ENCODE measurements around the gene GALNT2.

GALNT2 gene

GRCh38 chr1:230073371-230074035 is 6.5 kb downstream of the GALNT2 start:
- no peak for DNase-seq

DNA sequence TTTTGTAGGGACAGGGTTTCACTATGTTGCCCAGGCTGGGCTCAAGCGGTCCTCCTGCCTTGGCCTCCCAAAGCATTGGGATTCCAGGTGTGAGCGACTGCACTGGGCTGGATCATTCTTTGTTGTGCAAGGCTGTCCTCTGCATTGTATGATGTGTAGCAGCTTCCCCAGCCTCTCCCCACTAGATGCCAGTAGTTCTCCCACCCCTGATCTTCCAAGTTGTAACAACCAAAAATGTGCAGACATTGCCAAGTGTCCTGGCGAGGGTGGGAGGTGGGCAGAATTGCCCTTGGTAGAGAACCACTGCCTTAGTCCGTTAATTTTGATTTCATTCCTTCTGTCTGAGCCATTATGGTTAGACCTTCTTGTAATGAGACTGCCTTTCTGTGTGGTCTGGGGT is 7.2 kb downstream of the GALNT2 start:
- DNase-seq, result no peak

DNA sequence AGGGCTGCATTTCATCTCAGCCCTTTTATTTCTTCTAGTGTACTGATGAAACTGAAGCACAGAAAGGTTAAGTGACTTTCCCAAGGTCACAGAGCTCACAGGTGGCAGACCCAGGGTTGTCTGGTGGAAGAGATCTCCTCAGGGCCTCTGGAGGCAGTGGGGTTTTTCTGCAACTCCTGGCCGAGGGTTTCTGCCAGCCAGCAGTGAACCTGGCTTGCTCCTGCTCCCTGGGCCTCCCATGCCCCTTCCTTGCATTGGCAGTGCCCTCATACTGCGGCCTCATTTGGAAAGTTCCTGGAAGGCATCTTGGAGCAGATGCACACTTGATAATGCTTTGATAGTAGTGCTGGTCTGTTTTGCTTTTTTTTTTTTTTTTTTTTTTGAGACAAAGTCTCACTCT is 7.7 kb downstream of the GALNT2 start:
- no peak for DNase-seq

DNA sequence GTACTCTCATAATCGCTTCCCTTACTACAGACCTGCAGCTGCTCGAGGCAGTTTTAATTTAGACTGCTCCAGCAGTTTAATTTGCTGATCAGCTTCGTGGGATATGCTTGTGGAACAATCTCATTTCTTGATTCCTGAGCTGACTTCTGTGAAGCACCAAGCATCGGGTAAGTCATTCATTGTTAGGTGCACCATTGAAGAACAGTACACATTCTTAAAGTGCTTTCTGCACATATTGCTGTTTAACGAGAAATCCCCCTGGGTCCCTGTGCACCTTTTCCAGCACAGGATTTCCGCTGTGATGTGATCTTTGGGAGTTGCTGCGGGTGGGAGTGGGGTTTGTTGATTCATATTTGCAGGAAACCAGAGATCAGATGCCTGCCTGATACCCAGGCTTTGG is 9.1 kb downstream of the GALNT2 start:
- DNase-seq, result no peak

DNA sequence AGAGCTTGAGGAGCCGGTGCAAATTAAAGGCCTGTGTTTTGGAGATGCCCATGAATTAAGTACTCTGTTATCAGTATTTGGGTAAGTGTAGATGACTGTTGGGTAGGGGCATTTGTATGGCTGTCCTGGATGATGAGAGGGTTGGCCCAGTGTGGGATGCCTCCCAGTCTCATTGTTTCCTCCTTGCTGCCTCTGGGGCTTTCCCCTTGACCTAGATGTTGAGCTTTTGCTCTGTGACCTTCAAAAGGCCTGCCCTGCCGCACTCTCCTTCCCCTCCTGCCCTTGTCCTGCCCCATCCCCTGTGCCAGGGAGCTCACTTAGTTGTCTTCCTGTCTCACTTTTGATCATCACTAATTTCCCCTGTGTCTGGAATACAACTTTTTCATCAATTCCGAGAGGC is 10.0 kb downstream of the GALNT2 start:
- no peak for DNase-seq

DNA sequence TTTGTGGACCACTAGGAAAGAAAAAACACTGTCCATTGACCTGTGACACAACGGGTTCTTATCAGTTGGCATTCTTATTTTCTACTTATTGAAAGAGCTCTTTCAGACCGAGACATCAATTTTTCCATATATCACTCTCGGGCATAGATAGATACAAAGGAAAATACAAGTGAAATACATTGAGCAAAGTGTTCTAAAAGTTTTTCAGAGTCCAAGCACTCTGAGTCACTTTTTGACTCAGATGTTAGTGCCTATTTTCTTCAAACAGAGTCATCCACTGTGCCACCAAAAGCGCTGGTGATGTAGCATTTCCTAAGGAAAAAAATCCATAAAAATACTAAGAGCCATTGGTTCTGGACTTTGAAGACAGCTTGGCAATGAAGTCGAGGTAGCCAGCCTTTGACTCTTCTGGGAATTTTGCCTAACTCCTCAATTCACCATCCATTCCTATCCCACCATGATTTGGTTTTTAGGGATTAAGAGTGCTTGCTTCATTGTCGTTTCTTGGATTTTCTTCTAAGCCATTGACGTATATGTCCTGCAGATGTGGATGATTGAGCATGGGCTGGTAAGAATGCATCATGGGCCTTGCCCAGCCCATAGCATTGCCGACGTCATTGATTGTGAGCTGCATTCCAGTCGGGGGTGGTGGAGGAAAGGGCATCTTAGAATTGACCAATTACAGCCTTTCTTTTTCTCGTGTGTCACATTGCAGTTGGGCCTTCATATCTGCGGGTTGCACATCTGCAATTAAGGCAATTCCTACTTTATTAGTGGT is 10.6 kb downstream of the GALNT2 start:
- no peak for DNase-seq

GRCh38 chr1:230079199-230080024 is 12.4 kb downstream of the GALNT2 start:
- DNase-seq, result no peak

- no peak for DNase-seq
Observed at GRCh38 chr1:230080822-230081221, 13.8 kb downstream of the GALNT2 start.

DNA sequence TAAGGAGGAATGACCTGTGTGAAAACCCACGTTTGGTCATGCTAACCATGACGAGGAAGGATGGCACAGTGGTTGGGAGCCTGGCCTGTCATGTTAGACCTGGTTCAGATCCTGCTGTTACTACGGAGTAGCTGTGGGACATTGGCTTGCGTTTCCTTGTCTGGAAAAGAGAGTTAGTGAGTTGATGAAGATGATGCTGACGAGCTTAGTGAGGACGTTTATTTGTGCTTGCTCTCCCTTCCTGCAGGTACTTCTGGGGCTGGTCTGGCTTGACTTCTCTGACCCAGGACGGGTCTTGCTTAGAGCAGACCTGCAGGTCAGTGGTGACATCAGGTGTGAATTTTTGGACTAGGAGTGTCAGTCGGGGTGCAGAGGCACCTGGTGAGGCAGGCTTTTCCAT is 14.7 kb downstream of the GALNT2 start:
- no peak for DNase-seq

DNA sequence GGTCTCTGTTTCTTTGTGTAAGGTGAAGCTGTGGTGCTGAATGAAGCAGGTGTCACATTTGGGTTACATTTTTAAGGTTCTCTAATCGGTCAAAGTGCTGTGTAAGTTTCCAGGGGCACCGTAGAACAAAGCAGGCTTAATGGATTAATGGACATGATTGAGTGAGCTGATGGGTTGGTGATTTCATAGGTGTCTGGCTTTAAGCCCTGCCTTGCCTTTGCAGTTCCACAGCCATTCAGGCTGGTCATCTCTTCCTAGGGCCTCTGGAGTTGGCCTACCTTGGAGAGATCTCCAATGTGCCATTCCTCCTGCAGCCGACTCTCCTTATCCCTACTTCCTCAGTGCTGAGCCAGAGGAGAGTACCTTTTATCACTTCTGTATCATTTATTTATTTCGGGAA is 15.2 kb downstream of the GALNT2 start:
- DNase-seq, result no peak

DNA sequence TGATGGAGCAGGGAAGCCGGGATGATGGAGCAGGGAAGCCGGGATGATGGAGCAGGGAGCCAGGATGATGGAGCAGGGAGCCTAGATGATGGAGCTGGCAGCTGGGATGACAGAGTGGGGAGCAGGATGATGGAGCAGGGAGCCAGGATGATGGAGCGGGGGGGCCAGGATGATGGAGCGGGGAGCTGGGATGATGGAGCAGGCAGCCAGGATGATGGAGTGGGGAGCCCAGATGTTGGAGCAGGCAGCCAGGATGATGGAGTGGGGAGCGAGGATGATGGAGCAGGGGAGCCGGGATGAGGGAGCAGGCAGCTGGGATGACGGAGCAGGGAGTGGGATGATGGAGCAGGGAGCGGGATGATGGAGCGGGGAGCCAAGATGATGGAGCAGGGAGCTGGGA is 16.0 kb downstream of the GALNT2 start:
- DNase-seq, result no peak

DNA sequence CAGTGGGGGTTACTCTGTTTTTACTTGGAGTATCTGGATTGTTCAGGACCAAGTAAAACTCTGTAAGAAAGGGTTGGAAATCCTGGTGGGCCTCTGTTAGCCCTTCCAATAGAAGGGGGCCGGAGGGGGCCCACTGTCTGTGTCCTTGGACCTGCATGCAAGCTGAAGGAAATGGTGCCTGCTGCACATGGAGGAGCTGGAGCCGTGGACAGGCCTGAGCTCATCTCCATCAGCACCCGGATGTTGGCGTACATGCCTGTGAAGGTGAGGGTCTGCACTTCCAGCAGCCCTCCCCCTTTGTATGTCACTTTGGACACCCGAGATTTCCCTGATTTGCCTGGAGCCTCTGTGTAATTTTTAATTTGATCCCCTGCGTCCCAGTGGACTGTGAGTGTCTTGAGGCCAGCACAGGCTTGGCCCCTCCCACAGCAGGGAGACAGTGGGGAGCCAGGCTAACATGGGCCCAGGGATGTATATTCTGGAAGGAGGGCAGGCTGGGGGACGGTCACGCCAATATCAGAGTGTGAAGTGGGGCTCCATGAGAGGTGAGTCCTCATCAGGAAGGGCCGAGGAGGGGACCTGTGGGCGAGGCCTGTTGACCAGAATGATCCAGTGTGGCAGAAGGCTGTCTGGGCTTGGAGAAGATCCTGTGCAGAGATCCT is 16.8 kb downstream of the GALNT2 start:
- DNase-seq, result no peak

DNA sequence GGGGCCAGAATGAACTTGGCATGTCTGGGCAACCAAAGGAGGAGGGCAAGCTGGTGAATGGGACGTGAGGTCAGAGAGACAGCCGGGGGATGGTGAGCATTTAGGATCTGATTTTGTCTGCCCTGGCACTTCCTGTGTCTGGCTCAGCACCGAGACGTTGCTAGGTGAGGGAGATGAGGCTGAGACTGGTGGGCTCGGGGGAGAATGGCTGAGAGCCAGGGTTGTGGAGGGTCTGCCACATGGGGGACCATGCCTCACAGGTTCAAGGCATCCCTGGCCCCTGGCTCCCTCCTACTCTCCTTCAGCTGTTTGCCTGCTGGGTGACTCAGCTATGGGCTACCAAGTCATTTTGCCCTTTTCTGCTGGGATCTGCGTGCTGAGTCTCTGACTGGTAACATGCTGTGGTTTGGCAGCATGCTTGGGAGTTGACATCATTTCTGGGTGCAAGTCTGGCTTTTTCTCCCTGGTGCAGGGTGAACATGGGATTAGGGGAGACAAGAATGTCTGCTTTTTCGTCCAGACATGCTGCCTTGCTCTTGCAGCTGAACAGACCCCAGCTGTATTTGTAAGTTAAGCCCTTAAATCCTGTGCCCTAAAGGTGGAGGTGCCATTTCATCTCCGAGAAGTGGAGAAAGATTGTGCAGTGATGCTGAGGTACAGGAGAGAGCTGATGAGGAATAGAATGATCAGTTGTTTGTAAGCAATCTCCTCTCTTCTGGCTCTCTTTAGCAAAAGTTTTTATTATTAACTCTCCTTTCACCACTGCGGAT is 17.6 kb downstream of the GALNT2 start:
- DNase-seq, result peak; percentile 34 to 49

GRCh38 chr1:230085178-230085515 is 18.1 kb downstream of the GALNT2 start:
- no peak for DNase-seq

DNA sequence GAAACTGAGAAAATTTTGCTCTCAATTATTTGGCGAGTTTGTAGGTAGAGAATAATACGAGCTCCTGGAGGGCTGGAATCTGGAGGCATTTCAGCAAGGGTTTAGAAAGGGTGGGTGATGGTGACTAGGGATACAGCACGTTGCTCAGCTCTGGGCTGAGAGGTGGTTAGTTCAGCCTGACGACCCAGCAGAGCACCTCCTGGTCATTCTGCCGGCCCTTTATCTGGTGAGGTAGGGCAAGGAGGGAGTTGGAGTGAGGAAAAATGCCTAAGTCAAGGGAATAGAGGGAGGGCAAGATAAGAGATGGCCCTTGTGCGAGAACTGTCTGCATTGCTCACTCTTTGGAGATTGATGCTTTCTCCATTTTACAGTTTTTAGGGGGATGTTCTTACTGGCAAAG is 19.1 kb downstream of the GALNT2 start:
- DNase-seq, result no peak

DNA sequence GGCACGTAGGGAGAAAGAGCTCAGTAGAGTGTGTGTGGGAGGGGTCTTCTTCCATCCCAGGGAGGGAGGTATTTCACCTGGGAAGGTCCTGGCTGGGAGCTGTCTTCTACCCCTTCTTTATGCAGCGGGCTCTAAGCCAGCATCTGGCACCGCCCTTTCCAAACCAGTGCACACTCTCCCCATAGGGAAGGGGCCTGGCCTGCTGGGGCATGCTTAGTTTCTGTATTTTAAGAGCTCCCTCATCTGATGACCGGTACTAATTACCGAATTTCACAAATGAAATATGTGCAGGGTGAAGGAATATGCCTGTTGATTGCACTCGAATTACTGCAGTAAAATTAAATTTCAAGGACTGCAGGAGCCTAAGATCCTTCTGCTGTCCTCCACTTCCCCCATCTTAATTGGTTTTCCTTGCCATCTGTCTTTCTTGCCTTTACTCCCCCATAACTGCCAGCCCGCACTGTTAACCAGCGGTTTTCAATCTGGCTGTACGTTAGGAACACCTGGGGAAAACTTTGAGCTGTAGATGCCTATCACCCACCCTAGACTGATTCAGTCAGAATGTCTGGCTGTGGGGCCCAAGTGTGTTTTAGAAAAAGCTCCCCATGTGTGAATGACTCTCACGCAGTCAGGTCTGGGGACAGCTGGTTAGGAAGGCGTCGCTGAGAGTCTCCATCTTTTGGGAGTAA is 20.1 kb downstream of the GALNT2 start:
- no peak for DNase-seq

DNA sequence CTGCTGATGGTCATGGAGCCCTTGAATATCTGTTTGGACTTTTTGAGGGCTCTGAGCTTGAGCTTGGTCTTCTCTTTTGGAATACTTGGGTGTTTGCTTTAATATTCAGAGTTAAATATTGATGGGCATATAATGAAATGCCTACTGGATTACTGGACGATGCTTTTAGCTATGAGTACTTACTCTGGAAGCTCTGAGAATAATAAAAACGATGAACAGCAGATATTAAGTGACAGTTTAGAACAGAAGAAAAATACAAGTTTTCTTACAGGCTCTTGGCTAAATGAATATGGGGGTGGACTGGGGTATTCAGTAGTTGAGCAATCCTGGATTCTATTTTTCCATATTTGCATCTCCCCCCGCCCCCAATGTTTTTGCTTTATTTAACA is 20.7 kb downstream of the GALNT2 start:
- no peak for DNase-seq

DNA sequence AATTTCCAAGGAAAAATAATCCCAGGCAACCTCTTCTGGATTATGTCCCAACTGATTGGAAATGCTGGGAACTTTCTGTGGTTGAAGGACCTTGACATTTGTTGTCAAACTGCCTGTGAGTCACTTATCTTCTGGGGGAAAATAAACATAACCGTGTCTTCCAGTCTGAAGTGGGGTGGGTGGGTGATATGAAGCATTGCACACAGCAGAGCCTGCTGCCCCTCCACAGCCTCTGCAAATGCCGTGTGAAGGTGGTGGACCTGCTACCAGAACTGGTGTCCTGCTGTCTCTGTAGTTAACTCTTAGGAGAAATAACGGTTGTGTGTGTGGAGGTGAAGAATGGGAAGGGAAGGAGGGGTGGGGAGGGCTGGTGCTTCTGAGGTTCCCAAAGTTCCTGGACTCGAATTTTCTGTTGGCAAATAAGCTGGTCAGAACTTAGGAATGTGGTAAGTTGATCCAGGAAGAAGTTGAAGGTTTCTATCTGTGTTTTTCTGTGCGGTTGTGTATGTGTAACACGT is 23.2 kb downstream of the GALNT2 start:
- DNase-seq, result no peak

DNA sequence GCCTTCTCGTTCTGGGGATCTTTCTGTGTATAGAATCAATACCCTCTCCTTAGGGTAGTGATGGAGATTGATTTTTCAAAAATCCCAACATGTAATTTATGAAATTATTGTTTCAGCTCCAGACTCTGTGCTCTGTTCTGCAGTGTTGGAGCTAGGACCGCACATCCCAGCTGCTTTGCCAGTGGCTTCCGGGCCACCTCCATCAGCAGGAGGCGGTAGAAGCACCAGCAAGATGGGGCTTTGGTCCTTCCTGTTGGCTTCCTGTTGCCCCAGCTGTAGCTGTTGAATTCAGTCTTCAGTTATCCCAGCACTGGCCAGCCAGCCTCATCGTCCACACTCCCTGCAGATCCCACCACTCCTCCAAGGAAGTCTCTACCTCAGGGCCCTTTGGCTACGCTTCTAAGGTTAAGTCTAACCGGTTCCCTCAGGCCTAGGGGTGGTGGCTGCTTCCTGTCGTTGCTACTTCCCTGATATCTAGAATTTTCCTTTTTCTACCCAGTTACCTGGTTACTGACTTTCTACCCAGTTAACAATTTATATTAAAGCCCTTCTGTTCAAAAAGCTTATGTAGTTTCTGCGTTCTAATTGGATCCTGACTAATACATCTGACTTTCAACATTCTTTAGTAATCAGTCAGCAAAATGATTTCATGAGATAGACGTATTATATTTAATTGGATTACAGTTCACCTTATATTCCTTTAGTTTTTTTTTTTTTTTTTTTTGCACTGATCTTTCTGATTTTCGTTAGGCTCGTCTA is 24.6 kb downstream of the GALNT2 start:
- DNase-seq, result no peak

DNA sequence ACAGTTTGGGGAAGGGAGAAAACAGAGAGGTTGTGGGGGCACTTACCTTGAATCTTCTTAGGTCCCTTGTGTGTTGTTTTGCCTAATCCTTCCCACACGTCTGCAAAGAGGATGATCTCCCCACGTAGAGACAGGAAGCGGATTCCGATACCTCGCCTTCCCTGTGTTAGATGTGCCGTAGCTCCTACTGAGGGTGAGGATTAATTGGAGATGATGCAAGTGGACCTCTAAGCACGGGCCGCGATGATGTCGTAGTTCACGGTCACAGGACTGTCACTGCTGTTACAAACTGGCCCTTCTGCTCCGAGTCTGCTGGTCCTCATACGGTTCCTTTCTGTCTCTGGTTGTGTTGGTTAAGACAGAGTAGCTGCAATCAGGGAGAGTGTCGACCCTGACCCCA is 27.7 kb downstream of the GALNT2 start:
- DNase-seq, result no peak

- no peak for DNase-seq
Observed at GRCh38 chr1:230095938-230096337, 28.9 kb downstream of the GALNT2 start.
